Measurements from ENCODE around the gene PLAAT4.

The PLAAT4 gene

GRCh38 chr11:63506876-63507275 lies 29.7 kb upstream of the PLAAT4 start:
- no peak overlapping the region for H3K4me2 ChIP-seq (ENCODE audit: low read length)
- H3K14ac ChIP-seq (ENCODE audit: low read length) = no peak overlapping the region
- no CpG with 5 or more reads among the region's 2 CpGs for WGBS (ENCODE audit: extremely low coverage, insufficient coverage, insufficient read length)
- no peak overlapping the region for H3K9ac ChIP-seq (ENCODE audit: low read length)
- no peak overlapping the region for H3K18ac ChIP-seq (ENCODE audit: low read length)
- no peak overlapping the region for H3K27ac ChIP-seq (ENCODE audit: low read depth, low read length)
- H3K27me3 ChIP-seq (ENCODE audit: insufficient read depth, low read length) = no peaks in the 10 kb centered on the region
- peaks cover 4% of the 10 kb centered on the region for H3K79me1 ChIP-seq (ENCODE audit: low read length)
- no peak overlapping the region for H3K4ac ChIP-seq (ENCODE audit: low read depth, low read length)
- no peak overlapping the region for H3K23ac ChIP-seq (ENCODE audit: low read length)
- H2BK12ac ChIP-seq (ENCODE audit: low read length) = no peak overlapping the region
- H4K12ac ChIP-seq (ENCODE audit: low read depth, low read length) = no peak overlapping the region
- no peak overlapping the region for H2BK5ac ChIP-seq (ENCODE audit: low read depth, low read length, poor library complexity)
- peaks cover 1% of the 10 kb centered on the region for H3K79me2 ChIP-seq (ENCODE audit: control insufficient read depth, insufficient read depth, low read length, poor library complexity)
- H2BK120ac ChIP-seq (ENCODE audit: insufficient read depth, low read length, poor library complexity) = no peak overlapping the region
- no peak for DNase-seq
- H2AK5ac ChIP-seq (ENCODE audit: low read length) = no peak overlapping the region
- H3K9me3 ChIP-seq (ENCODE audit: insufficient read depth, low read depth, low read length) = peaks cover 2% of the 10 kb centered on the region
- no peaks in the 10 kb centered on the region for H3K36me3 ChIP-seq (ENCODE audit: control insufficient read depth in 1 of 2, insufficient read depth in 2 of 2, low read length in 2 of 2)
- H2AFZ ChIP-seq (ENCODE audit: insufficient read depth, low read length, poor library complexity) = no peak overlapping the region
- H4K91ac ChIP-seq (ENCODE audit: low read depth, low read length) = peak overlapping the region; percentile 21
- H3K4me1 ChIP-seq (ENCODE audit: control insufficient read depth in 1 of 2, insufficient read depth in 2 of 2, low read length in 2 of 2) = peaks cover 9 to 16% of the 10 kb centered on the region in 2 experiments
- H4K8ac ChIP-seq (ENCODE audit: low read depth, low read length) = no peak overlapping the region
- no peak overlapping the region for H3K4me3 ChIP-seq (ENCODE audit: low read depth, low read length)

GRCh38 chr11:63507511-63507910 lies 29.1 kb upstream of the PLAAT4 start:
- no peaks in the 10 kb centered on the region for H3K36me3 ChIP-seq (ENCODE audit: control insufficient read depth in 1 of 2, insufficient read depth in 2 of 2, low read length in 2 of 2)
- no peaks in the 10 kb centered on the region for H3K27me3 ChIP-seq (ENCODE audit: insufficient read depth, low read length)
- H2AFZ ChIP-seq (ENCODE audit: insufficient read depth, low read length, poor library complexity) = no peak overlapping the region
- no peak overlapping the region for H4K8ac ChIP-seq (ENCODE audit: low read depth, low read length)
- no peak overlapping the region for H2BK5ac ChIP-seq (ENCODE audit: low read depth, low read length, poor library complexity)
- no peak overlapping the region for H3K4ac ChIP-seq (ENCODE audit: low read depth, low read length)
- H3K4me1 ChIP-seq (ENCODE audit: control insufficient read depth in 1 of 2, insufficient read depth in 2 of 2, low read length in 2 of 2) = peaks cover 9 to 16% of the 10 kb centered on the region in 2 experiments
- H4K91ac ChIP-seq (ENCODE audit: low read depth, low read length) = peak overlapping the region; percentile 1
- H3K4me2 ChIP-seq (ENCODE audit: low read length) = no peak overlapping the region
- H3K79me1 ChIP-seq (ENCODE audit: low read length) = peaks cover 4% of the 10 kb centered on the region
- peaks cover 1% of the 10 kb centered on the region for H3K79me2 ChIP-seq (ENCODE audit: control insufficient read depth, insufficient read depth, low read length, poor library complexity)
- no peak overlapping the region for H3K18ac ChIP-seq (ENCODE audit: low read length)
- no peak overlapping the region for H3K14ac ChIP-seq (ENCODE audit: low read length)
- WGBS (ENCODE audit: extremely low coverage, insufficient coverage, insufficient read length) = no CpG with 5 or more reads among the region's 2 CpGs
- no peak overlapping the region for H3K4me3 ChIP-seq (ENCODE audit: low read depth, low read length)
- no peak overlapping the region for H4K12ac ChIP-seq (ENCODE audit: low read depth, low read length)
- H3K9me3 ChIP-seq (ENCODE audit: insufficient read depth, low read depth, low read length) = peaks cover 2% of the 10 kb centered on the region
- H2AK5ac ChIP-seq (ENCODE audit: low read length) = no peak overlapping the region
- H3K27ac ChIP-seq (ENCODE audit: low read depth, low read length) = no peak overlapping the region
- H3K9ac ChIP-seq (ENCODE audit: low read length) = no peak overlapping the region
- no peak for DNase-seq
- H2BK120ac ChIP-seq (ENCODE audit: insufficient read depth, low read length, poor library complexity) = no peak overlapping the region
- no peak overlapping the region for H2BK12ac ChIP-seq (ENCODE audit: low read length)
- H3K23ac ChIP-seq (ENCODE audit: low read length) = no peak overlapping the region

- Histone ChIP-seq H3K9ac (ENCODE audit: low read length) (no peak overlapping the region), H3K4me1 (ENCODE audit: control insufficient read depth in 1 of 2, insufficient read depth in 2 of 2, low read length in 2 of 2) (peaks cover 9 to 16% of the 10 kb centered on the region in 2 experiments), H3K18ac (ENCODE audit: low read length) (no peak overlapping the region), H4K8ac (ENCODE audit: low read depth, low read length) (no peak overlapping the region), H3K4ac (ENCODE audit: low read depth, low read length) (no peak overlapping the region), H4K12ac (ENCODE audit: low read depth, low read length) (no peak overlapping the region), H4K91ac (ENCODE audit: low read depth, low read length) (no peak overlapping the region), H3K4me3 (ENCODE audit: low read depth, low read length) (no peak overlapping the region), H3K9me3 (ENCODE audit: insufficient read depth, low read depth, low read length) (peaks cover 2% of the 10 kb centered on the region), H2BK12ac (ENCODE audit: low read length) (no peak overlapping the region), H2BK5ac (ENCODE audit: low read depth, low read length, poor library complexity) (no peak overlapping the region), H2AK5ac (ENCODE audit: low read length) (no peak overlapping the region), H3K4me2 (ENCODE audit: low read length) (no peak overlapping the region), H3K27ac (ENCODE audit: low read depth, low read length) (no peak overlapping the region), H3K79me2 (ENCODE audit: control insufficient read depth, insufficient read depth, low read length, poor library complexity) (peaks cover 1% of the 10 kb centered on the region), H3K79me1 (ENCODE audit: low read length) (peaks cover 4% of the 10 kb centered on the region), H2AFZ (ENCODE audit: insufficient read depth, low read length, poor library complexity) (no peak overlapping the region), H3K23ac (ENCODE audit: low read length) (no peak overlapping the region), H2BK120ac (ENCODE audit: insufficient read depth, low read length, poor library complexity) (no peak overlapping the region), H3K27me3 (ENCODE audit: insufficient read depth, low read length) (no peaks in the 10 kb centered on the region), H3K14ac (ENCODE audit: low read length) (no peak overlapping the region), H3K36me3 (ENCODE audit: control insufficient read depth in 1 of 2, insufficient read depth in 2 of 2, low read length in 2 of 2) (no peaks in the 10 kb centered on the region)
- no peak for DNase-seq
- no CpG with 5 or more reads among the region's 3 CpGs for WGBS (ENCODE audit: extremely low coverage, insufficient coverage, insufficient read length)
Observed at GRCh38 chr11:63508009-63508408, 28.6 kb upstream of the PLAAT4 start.

- no peak overlapping the region for H4K12ac ChIP-seq (ENCODE audit: low read depth, low read length)
- H2BK12ac ChIP-seq (ENCODE audit: low read length) = no peak overlapping the region
- H4K91ac ChIP-seq (ENCODE audit: low read depth, low read length) = no peak overlapping the region
- peaks cover 9 to 16% of the 10 kb centered on the region in 2 experiments for H3K4me1 ChIP-seq (ENCODE audit: control insufficient read depth in 1 of 2, insufficient read depth in 2 of 2, low read length in 2 of 2)
- H3K4ac ChIP-seq (ENCODE audit: low read depth, low read length) = no peak overlapping the region
- no peak overlapping the region for H3K18ac ChIP-seq (ENCODE audit: low read length)
- no peak for DNase-seq
- no peak overlapping the region for H4K8ac ChIP-seq (ENCODE audit: low read depth, low read length)
- no CpG with 5 or more reads among the region's 12 CpGs for WGBS (ENCODE audit: extremely low coverage, insufficient coverage, insufficient read length)
- H3K4me3 ChIP-seq (ENCODE audit: low read depth, low read length) = no peak overlapping the region
- H3K79me2 ChIP-seq (ENCODE audit: control insufficient read depth, insufficient read depth, low read length, poor library complexity) = peaks cover 1% of the 10 kb centered on the region
- H3K27me3 ChIP-seq (ENCODE audit: insufficient read depth, low read length) = no peaks in the 10 kb centered on the region
- H3K36me3 ChIP-seq (ENCODE audit: control insufficient read depth in 1 of 2, insufficient read depth in 2 of 2, low read length in 2 of 2) = no peaks in the 10 kb centered on the region
- H2BK5ac ChIP-seq (ENCODE audit: low read depth, low read length, poor library complexity) = no peak overlapping the region
- H3K23ac ChIP-seq (ENCODE audit: low read length) = no peak overlapping the region
- no peak overlapping the region for H3K27ac ChIP-seq (ENCODE audit: low read depth, low read length)
- H3K9ac ChIP-seq (ENCODE audit: low read length) = no peak overlapping the region
- no peak overlapping the region for H2BK120ac ChIP-seq (ENCODE audit: insufficient read depth, low read length, poor library complexity)
- peaks cover 4% of the 10 kb centered on the region for H3K79me1 ChIP-seq (ENCODE audit: low read length)
- no peaks in the 10 kb centered on the region for H3K9me3 ChIP-seq (ENCODE audit: insufficient read depth, low read depth, low read length)
- H3K14ac ChIP-seq (ENCODE audit: low read length) = no peak overlapping the region
- H2AFZ ChIP-seq (ENCODE audit: insufficient read depth, low read length, poor library complexity) = no peak overlapping the region
- no peak overlapping the region for H3K4me2 ChIP-seq (ENCODE audit: low read length)
- no peak overlapping the region for H2AK5ac ChIP-seq (ENCODE audit: low read length)
Observed at GRCh38 chr11:63508745-63509144, 27.9 kb upstream of the PLAAT4 start.

Measured in trophoblast cell (in vitro differentiated cells and primary cell).